HUES6 (cell line): ENCODE measurements around the gene PTGDR2.

ENCODE experiments used
- H3K27ac ChIP-seq: 2 replicates; pipeline ENCODE4 v1.7.0; 2013; ENCODE audit warnings: low read depth, mild to moderate bottlenecking, low read length, inconsistent platforms
- H3K27me3 ChIP-seq: 2 replicates; pipeline ENCODE4 v1.6.1; 2013; ENCODE audit warnings: low read length; ENCODE audit not compliant: control insufficient read depth, insufficient read depth
- H3K36me3 ChIP-seq: 2 replicates; pipeline ENCODE4 v1.6.1; 2013; ENCODE audit warnings: low read length; ENCODE audit not compliant: control insufficient read depth, insufficient read depth
- H3K4me1 ChIP-seq: 2 replicates; pipeline ENCODE4 v1.6.1; 2013; ENCODE audit warnings: low read length; ENCODE audit not compliant: control insufficient read depth, insufficient read depth
- H3K4me3 ChIP-seq: 2 replicates; pipeline ENCODE4 v1.5.1; 2013; ENCODE audit warnings: low read depth, low read length
- H3K9ac ChIP-seq: one replicate; pipeline ENCODE4 v1.6.1; 2013; ENCODE audit warnings: mild to moderate bottlenecking, low read length
- H3K9me3 ChIP-seq: 2 replicates; pipeline ENCODE4 v1.6.1; 2013; ENCODE audit warnings: low read depth, low read length; ENCODE audit not compliant: control insufficient read depth, insufficient read depth

Gene PTGDR2

GRCh38 chr11:60889869-60890311, 34.1 kb upstream of the PTGDR2 start:
- no peaks in the 10 kb centered on the region for H3K9me3 ChIP-seq
- H3K4me3 ChIP-seq, result no peak overlapping the region
- no peaks in the 10 kb centered on the region for H3K4me1 ChIP-seq
- H3K27ac ChIP-seq, result no peak overlapping the region
- peaks cover 50% of the 10 kb centered on the region for H3K36me3 ChIP-seq
- no peaks in the 10 kb centered on the region for H3K27me3 ChIP-seq
- no peak overlapping the region for H3K9ac ChIP-seq

- H3K4me1 ChIP-seq, result no peaks in the 10 kb centered on the region
- H3K9ac ChIP-seq, result no peak overlapping the region
- no peaks in the 10 kb centered on the region for H3K27me3 ChIP-seq
- peaks cover 29% of the 10 kb centered on the region for H3K36me3 ChIP-seq
- H3K4me3 ChIP-seq, result no peak overlapping the region
- H3K27ac ChIP-seq, result no peak overlapping the region
- no peaks in the 10 kb centered on the region for H3K9me3 ChIP-seq
Observed at GRCh38 chr11:60887556-60887955, 31.8 kb upstream of the PTGDR2 start.

- no peak overlapping the region for H3K4me3 ChIP-seq
- peaks cover 14% of the 10 kb centered on the region for H3K36me3 ChIP-seq
Observed at GRCh38 chr11:60880643-60881282, 25.0 kb upstream of the PTGDR2 start.

GRCh38 chr11:60879971-60880588, 24.3 kb upstream of the PTGDR2 start:
- H3K27ac ChIP-seq, result no peak overlapping the region
- H3K36me3 ChIP-seq, result peaks cover 14% of the 10 kb centered on the region

More at GRCh38 chr11:60880643-60881282, 25.0 kb upstream of the PTGDR2 start:
- Histone ChIP-seq H3K27me3 (no peaks in the 10 kb centered on the region), H3K27ac (no peak overlapping the region), H3K4me1 (no peaks in the 10 kb centered on the region), H3K9ac (no peak overlapping the region), H3K9me3 (no peaks in the 10 kb centered on the region)

GRCh38 chr11:60879104-60879503, 23.4 kb upstream of the PTGDR2 start:
- no peaks in the 10 kb centered on the region for H3K9me3 ChIP-seq
- H3K4me1 ChIP-seq, result no peaks in the 10 kb centered on the region
- peaks cover 17% of the 10 kb centered on the region for H3K36me3 ChIP-seq
- H3K27ac ChIP-seq, result no peak overlapping the region
- no peak overlapping the region for H3K4me3 ChIP-seq
- H3K27me3 ChIP-seq, result no peaks in the 10 kb centered on the region
- no peak overlapping the region for H3K9ac ChIP-seq

More at GRCh38 chr11:60879971-60880588, 24.3 kb upstream of the PTGDR2 start:
- H3K4me1 ChIP-seq, result no peaks in the 10 kb centered on the region
- H3K9ac ChIP-seq, result no peak overlapping the region
- H3K4me3 ChIP-seq, result no peak overlapping the region
- H3K27me3 ChIP-seq, result no peaks in the 10 kb centered on the region
- no peaks in the 10 kb centered on the region for H3K9me3 ChIP-seq

GRCh38 chr11:60878245-60879101, 22.7 kb upstream of the PTGDR2 start:
- no peaks in the 10 kb centered on the region for H3K27me3 ChIP-seq
- H3K9me3 ChIP-seq, result no peaks in the 10 kb centered on the region
- peaks cover 17% of the 10 kb centered on the region for H3K36me3 ChIP-seq
- no peak overlapping the region for H3K9ac ChIP-seq
- H3K4me3 ChIP-seq, result no peak overlapping the region
- peaks cover 2% of the 10 kb centered on the region for H3K4me1 ChIP-seq
- H3K27ac ChIP-seq, result no peak overlapping the region

GRCh38 chr11:60876168-60876485, 20.4 kb upstream of the PTGDR2 start:
- Histone ChIP-seq H3K36me3 (peaks cover 17% of the 10 kb centered on the region), H3K27me3 (no peaks in the 10 kb centered on the region), H3K27ac (no peak overlapping the region), H3K4me1 (peaks cover 10% of the 10 kb centered on the region), H3K4me3 (no peak overlapping the region), H3K9ac (no peak overlapping the region), H3K9me3 (no peaks in the 10 kb centered on the region)

- H3K27me3 ChIP-seq, result no peaks in the 10 kb centered on the region
- no peaks in the 10 kb centered on the region for H3K9me3 ChIP-seq
- H3K4me3 ChIP-seq, result no peak overlapping the region
- no peak overlapping the region for H3K27ac ChIP-seq
- peaks cover 10% of the 10 kb centered on the region for H3K4me1 ChIP-seq
- H3K9ac ChIP-seq, result no peak overlapping the region
- H3K36me3 ChIP-seq, result peaks cover 14% of the 10 kb centered on the region
Observed at GRCh38 chr11:60875366-60876167, 19.8 kb upstream of the PTGDR2 start.

- H3K27me3 ChIP-seq, result no peaks in the 10 kb centered on the region
- H3K4me1 ChIP-seq, result peaks cover 10% of the 10 kb centered on the region
- H3K4me3 ChIP-seq, result no peak overlapping the region
- no peak overlapping the region for H3K27ac ChIP-seq
- H3K36me3 ChIP-seq, result peaks cover 6% of the 10 kb centered on the region
- H3K9ac ChIP-seq, result no peak overlapping the region
- H3K9me3 ChIP-seq, result no peaks in the 10 kb centered on the region
Observed at GRCh38 chr11:60874421-60875365, 18.9 kb upstream of the PTGDR2 start.

- Histone ChIP-seq H3K9ac (no peak overlapping the region), H3K36me3 (0 out of 2 replicates have a peak, but pooled peaks cover 2% of the 10 kb centered on the region), H3K27me3 (no peaks in the 10 kb centered on the region), H3K4me3 (no peak overlapping the region), H3K27ac (no peak overlapping the region), H3K4me1 (peaks cover 10% of the 10 kb centered on the region), H3K9me3 (no peaks in the 10 kb centered on the region)
Observed at GRCh38 chr11:60873533-60873932, 17.8 kb upstream of the PTGDR2 start.
